ENCODE data around the gene ABCC1. TPM values are rescaled to one million over a fixed set of nuclear protein-coding genes. Genes with fewer than 3 reads are reported as not detected.

The ABCC1 gene
- total and polyA plus RNA-seq, 12 donors, result 6.1 to 32.8 (median 21.6) TPM

- Histone ChIP-seq H3K27me3 (no peaks in the 10 kb centered on the region), H3K4me1 (peaks cover 0 to 49% (median 38%) of the 10 kb centered on the region in 9 donors), H3K36me3 (peaks cover 0 to 8% (median 0%) of the 10 kb centered on the region in 9 donors), H3K9me3 (no peaks in the 10 kb centered on the region), H3K4me3 (no peak overlapping the region), H3K27ac (no peak overlapping the region)
- TF ChIP-seq, protein P1, sequence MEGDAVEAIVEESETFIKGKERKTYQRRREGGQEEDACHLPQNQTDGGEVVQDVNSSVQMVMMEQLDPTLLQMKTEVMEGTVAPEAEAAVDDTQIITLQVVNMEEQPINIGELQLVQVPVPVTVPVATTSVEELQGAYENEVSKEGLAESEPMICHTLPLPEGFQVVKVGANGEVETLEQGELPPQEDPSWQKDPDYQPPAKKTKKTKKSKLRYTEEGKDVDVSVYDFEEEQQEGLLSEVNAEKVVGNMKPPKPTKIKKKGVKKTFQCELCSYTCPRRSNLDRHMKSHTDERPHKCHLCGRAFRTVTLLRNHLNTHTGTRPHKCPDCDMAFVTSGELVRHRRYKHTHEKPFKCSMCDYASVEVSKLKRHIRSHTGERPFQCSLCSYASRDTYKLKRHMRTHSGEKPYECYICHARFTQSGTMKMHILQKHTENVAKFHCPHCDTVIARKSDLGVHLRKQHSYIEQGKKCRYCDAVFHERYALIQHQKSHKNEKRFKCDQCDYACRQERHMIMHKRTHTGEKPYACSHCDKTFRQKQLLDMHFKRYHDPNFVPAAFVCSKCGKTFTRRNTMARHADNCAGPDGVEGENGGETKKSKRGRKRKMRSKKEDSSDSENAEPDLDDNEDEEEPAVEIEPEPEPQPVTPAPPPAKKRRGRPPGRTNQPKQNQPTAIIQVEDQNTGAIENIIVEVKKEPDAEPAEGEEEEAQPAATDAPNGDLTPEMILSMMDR (IDR thresholded peaks at IDR 0.05), result no peak
- intact Hi-C loops (cut with DNase I), result loop anchor here in 1 of 10 donors (10.0 kb wide), 1 partner anchor 106 kb away; the partner anchor contains the start of gene CEP20
- no peak for DNase-seq
- ATAC-seq, result no peak
- 86 to 92% methylated on average over 14 of the region's 14 CpGs for WGBS, 2 donors
These were observed 41.5 kb downstream of the ABCC1 start for GRCh38 chr16:15990902-15991301.

DNA sequence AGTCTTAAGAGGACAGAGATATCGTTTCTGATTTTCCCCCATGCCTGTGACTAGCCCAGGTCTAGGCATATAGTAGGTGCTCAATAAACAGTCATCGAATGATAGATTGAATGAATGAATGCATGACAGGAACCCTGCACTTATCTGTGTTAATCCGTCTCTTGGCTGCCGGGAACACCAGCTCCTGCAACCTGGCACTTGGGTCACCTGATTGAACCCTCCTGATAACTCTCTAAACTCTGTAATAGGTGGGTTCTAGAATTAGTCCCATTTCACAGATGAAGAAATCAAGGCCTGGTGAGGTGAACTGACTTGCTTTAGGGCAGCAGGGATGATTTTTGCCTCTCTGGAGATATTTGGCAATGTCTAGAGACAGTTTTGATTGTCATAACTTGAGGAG lies 43.7 kb downstream of the ABCC1 start:
- H3K4me1 ChIP-seq, result peaks cover 0 to 64% (median 52%) of the 10 kb centered on the region in 9 donors
- intact Hi-C loops (cut with DNase I), result loop anchor here in 1 of 10 donors (10.0 kb wide), 1 partner anchor 108 kb away; the partner anchor contains the start of gene CEP20
- H3K4me3 ChIP-seq, result no peak overlapping the region

GRCh38 chr16:15993541-15993940 lies 44.1 kb downstream of the ABCC1 start:
- Histone ChIP-seq H3K36me3 (peaks cover 0 to 8% (median 0%) of the 10 kb centered on the region in 9 donors), H3K4me1 (peaks cover under 1 to 64% (median 52%) of the 10 kb centered on the region in 9 donors), H3K27me3 (no peaks in the 10 kb centered on the region), H3K27ac (peak overlapping the region in 6 of 10 donors; percentile 29 to 76 (median 63)), H3K4me3 (no peak overlapping the region), H3K9me3 (no peaks in the 10 kb centered on the region)
- intact Hi-C loops (cut with DNase I), result loop anchor here in 1 of 10 donors (10.0 kb wide), 1 partner anchor 109 kb away; the partner anchor contains the start of gene CEP20
- TF ChIP-seq, protein P1 (IDR thresholded peaks at IDR 0.05), result no peak
- WGBS, 2 donors, result 86 to 97% methylated on average over 8 of the region's 8 CpGs
- DNase-seq (no peak), ATAC-seq (no peak)

More for the DNA sequence above, 43.7 kb downstream of the ABCC1 start:
- TF ChIP-seq, protein P1 (IDR thresholded peaks at IDR 0.05), result no peak
- peaks cover 0 to 8% (median 0%) of the 10 kb centered on the region in 9 donors for H3K36me3 ChIP-seq
- no peaks in the 10 kb centered on the region for H3K9me3 ChIP-seq
- peak overlapping the region in 2 of 10 donors; percentile 54 to 76 for H3K27ac ChIP-seq
- ATAC-seq (no peak), DNase-seq (no peak)
- 92 to 94% methylated on average over 4 of the region's 4 CpGs for WGBS, 2 donors
- H3K27me3 ChIP-seq, result no peaks in the 10 kb centered on the region

- peaks cover 2 to 65% (median 55%) of the 10 kb centered on the region in 9 donors for H3K4me1 ChIP-seq
- peaks cover 0 to 8% (median 0%) of the 10 kb centered on the region in 9 donors for H3K36me3 ChIP-seq
- ATAC-seq (peak in 7 of 8 donors; percentile 31 to 67 (median 51)), DNase-seq (peak in 1 of 2 donors; percentile 45)
- WGBS, 2 donors, result 66 to 71% methylated on average over 9 of the region's 9 CpGs
- H3K9me3 ChIP-seq, result no peaks in the 10 kb centered on the region
- TF ChIP-seq, protein P1 (IDR thresholded peaks at IDR 0.05), result no peak
- no peaks in the 10 kb centered on the region for H3K27me3 ChIP-seq
- peak overlapping the region in 9 of 10 donors; percentile 29 to 76 (median 57) for H3K27ac ChIP-seq
- intact Hi-C loops (cut with DNase I), result loop anchor here in 1 of 10 donors (10.0 kb wide), 1 partner anchor 109 kb away; the partner anchor contains the start of gene CEP20
- no peak overlapping the region for H3K4me3 ChIP-seq
These were observed 44.7 kb downstream of the ABCC1 start for GRCh38 chr16:15993946-15994665.
